Measurements from ENCODE around the gene IL17RE.

DNA sequence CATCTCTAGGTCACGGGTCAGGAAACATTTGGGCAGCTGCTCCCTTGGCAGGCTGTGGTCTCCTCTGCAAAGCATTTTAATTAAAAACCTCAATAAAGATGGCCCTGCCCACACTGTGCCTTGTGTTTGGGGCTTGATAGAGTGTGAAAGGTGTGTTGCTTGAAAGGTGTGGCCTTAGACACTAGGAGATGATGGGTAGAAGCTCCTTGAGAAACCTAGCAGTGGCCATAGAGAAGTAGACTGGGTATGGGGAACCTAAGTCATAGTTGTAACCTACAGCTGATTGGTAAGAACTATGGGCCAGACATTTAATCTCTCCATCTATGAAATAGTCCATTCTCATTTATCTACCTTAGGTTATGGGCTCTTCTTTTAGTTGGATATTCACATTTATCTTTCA lies 8.9 kb upstream of the IL17RE start:
- TF ChIP-seq PITX1 (CRISPR knock-in tag; IDR thresholded peaks at IDR 0.05) (no peak), MIER2 (CRISPR knock-in tag; IDR thresholded peaks at IDR 0.05) (no peak)

Measured in HepG2 (cell line).